ENCODE results near the gene SLC5A3. TPM values are rescaled to one million over a fixed set of nuclear protein-coding genes. Genes with fewer than 3 reads are reported as not detected.

The SLC5A3 gene
- total RNA-seq, 2 experiments from 2014 or later: 25.7 to 27.5 TPM

- Mint-ChIP-seq H3K27me3 (no peaks in the 10 kb centered on the region), H3K4me3 (no peak overlapping the region), H3K9me3 (no peaks in the 10 kb centered on the region), H3K4me1 (ENCODE audit: low read depth) (peaks cover 60% of the 10 kb centered on the region), H3K36me3 (peaks cover 48% of the 10 kb centered on the region), H3K27ac (no peak overlapping the region)
- intact Hi-C loops (cut with micrococcal nuclease): loop anchor here (2.0 kb wide), 1 partner anchor 16 kb away; no protein-coding TSS in a partner anchor
- ChIA-PET CTCF (interaction anchor here (0.7 to 4.5 kb wide), 3 partner anchors 161 to 162 kb away, joined by 3 to 22 read pairs (median 9); no protein-coding TSS in a partner anchor), POLR2A (no interaction called here)
- DNase-seq: no peak
Measured at GRCh38 chr21:34085129-34085528, 11.8 kb downstream of the SLC5A3 start.

GRCh38 chr21:34086887-34087306, 13.5 kb downstream of the SLC5A3 start:
- Mint-ChIP-seq H3K4me1 (ENCODE audit: low read depth) (peaks cover 58% of the 10 kb centered on the region), H3K4me3 (no peak overlapping the region), H3K9me3 (no peaks in the 10 kb centered on the region), H3K27me3 (no peaks in the 10 kb centered on the region), H3K36me3 (peaks cover 43% of the 10 kb centered on the region), H3K27ac (no peak overlapping the region)
- intact Hi-C loops (cut with micrococcal nuclease): no loop called here
- ChIA-PET CTCF (interaction anchor here (1.1 to 2.3 kb wide), 4 partner anchors 13 to 261 kb away, joined by 3 to 9 read pairs (median 3); no protein-coding TSS in a partner anchor), POLR2A (interaction anchor here (0.5 to 1.2 kb wide), 3 partner anchors 9 to 137 kb away, joined by 3 to 5 read pairs (median 3); no protein-coding TSS in a partner anchor)
- DNase-seq: no peak

- H3K27ac Mint-ChIP-seq: no peak overlapping the region
Measured at GRCh38 chr21:34088752-34089151, 15.4 kb downstream of the SLC5A3 start.

GRCh38 chr21:34091032-34091431, 17.7 kb downstream of the SLC5A3 start:
- no peak for DNase-seq
- Mint-ChIP-seq H3K4me3 (no peak overlapping the region), H3K9me3 (no peaks in the 10 kb centered on the region), H3K36me3 (peaks cover 49% of the 10 kb centered on the region), H3K27ac (no peak overlapping the region), H3K4me1 (ENCODE audit: low read depth) (peaks cover 45% of the 10 kb centered on the region), H3K27me3 (no peaks in the 10 kb centered on the region)
- POLR2A ChIA-PET: interaction anchor here (1.1 kb wide), 1 partner anchor 15 kb away, joined by 3 read pairs; no protein-coding TSS in a partner anchor
- CTCF ChIA-PET: interaction anchor here (1.4 to 6.1 kb wide), 3 partner anchors 16 to 167 kb away, joined by 3 to 38 read pairs (median 4); no protein-coding TSS in a partner anchor
- intact Hi-C loops (cut with micrococcal nuclease): no loop called here

More at GRCh38 chr21:34088752-34089151, 15.4 kb downstream of the SLC5A3 start:
- ChIA-PET CTCF (interaction anchor here (0.6 to 0.8 kb wide), 2 partner anchors 13 to 769 kb away, joined by 3 read pairs; no protein-coding TSS in a partner anchor), POLR2A (no interaction called here)
- no peaks in the 10 kb centered on the region for H3K27me3 Mint-ChIP-seq
- intact Hi-C loops (cut with micrococcal nuclease): no loop called here
- H3K4me1 Mint-ChIP-seq (ENCODE audit: low read depth): peaks cover 47% of the 10 kb centered on the region
- no peak for DNase-seq
- H3K9me3 Mint-ChIP-seq: no peaks in the 10 kb centered on the region
- peaks cover 35% of the 10 kb centered on the region for H3K36me3 Mint-ChIP-seq
- H3K4me3 Mint-ChIP-seq: no peak overlapping the region

GRCh38 chr21:34091607-34092006, 18.2 kb downstream of the SLC5A3 start:
- intact Hi-C loops (cut with micrococcal nuclease): no loop called here
- no peak overlapping the region for H3K4me3 Mint-ChIP-seq
- ChIA-PET POLR2A (interaction anchor here (1.1 to 1.7 kb wide), 2 partner anchors 14 to 17 kb away, joined by 3 to 4 read pairs; no protein-coding TSS in a partner anchor), CTCF (interaction anchor here (0.7 to 6.1 kb wide), 6 partner anchors 11 to 256 kb away, joined by 3 to 38 read pairs (median 4); partner anchors contain the start of genes MRPS6 and SLC5A3)
- peaks cover 46% of the 10 kb centered on the region for H3K4me1 Mint-ChIP-seq (ENCODE audit: low read depth)
- H3K27me3 Mint-ChIP-seq: no peaks in the 10 kb centered on the region
- H3K27ac Mint-ChIP-seq: no peak overlapping the region
- no peaks in the 10 kb centered on the region for H3K9me3 Mint-ChIP-seq
- peaks cover 55% of the 10 kb centered on the region for H3K36me3 Mint-ChIP-seq
- no peak for DNase-seq

- Mint-ChIP-seq H3K4me3 (no peak overlapping the region), H3K36me3 (peaks cover 63% of the 10 kb centered on the region), H3K27me3 (no peaks in the 10 kb centered on the region), H3K9me3 (no peaks in the 10 kb centered on the region), H3K27ac (no peak overlapping the region), H3K4me1 (ENCODE audit: low read depth) (peaks cover 54% of the 10 kb centered on the region)
- no peak for DNase-seq
- ChIA-PET POLR2A (interaction anchor here (0.6 to 1.7 kb wide), 4 partner anchors 8 to 18 kb away, joined by 3 to 4 read pairs (median 3); no protein-coding TSS in a partner anchor), CTCF (interaction anchor here (0.6 to 6.1 kb wide), 10 partner anchors 10 to 1924 kb away, joined by 3 to 38 read pairs (median 4); partner anchors contain the start of genes MRPS6 and SLC5A3)
- intact Hi-C loops (cut with micrococcal nuclease): no loop called here
Measured at GRCh38 chr21:34092262-34092921, 19.0 kb downstream of the SLC5A3 start.

- Mint-ChIP-seq H3K36me3 (peaks cover 67% of the 10 kb centered on the region), H3K27ac (no peak overlapping the region), H3K4me3 (no peak overlapping the region), H3K9me3 (no peaks in the 10 kb centered on the region), H3K4me1 (ENCODE audit: low read depth) (peaks cover 59% of the 10 kb centered on the region), H3K27me3 (no peaks in the 10 kb centered on the region)
- CTCF ChIA-PET: interaction anchor here (0.6 to 6.1 kb wide), 7 partner anchors 20 to 1923 kb away, joined by 3 to 38 read pairs (median 5); partner anchors contain the start of genes MRPS6 and SLC5A3
- no peak for DNase-seq
- intact Hi-C loops (cut with micrococcal nuclease): no loop called here
- POLR2A ChIA-PET: interaction anchor here (1.0 to 1.7 kb wide), 2 partner anchors 13 to 19 kb away, joined by 3 to 4 read pairs; no protein-coding TSS in a partner anchor
Measured at GRCh38 chr21:34093083-34093482, 19.7 kb downstream of the SLC5A3 start.

- Mint-ChIP-seq H3K27ac (no peak overlapping the region), H3K4me1 (ENCODE audit: low read depth) (peaks cover 65% of the 10 kb centered on the region), H3K4me3 (no peak overlapping the region), H3K9me3 (no peaks in the 10 kb centered on the region), H3K27me3 (no peaks in the 10 kb centered on the region), H3K36me3 (peaks cover 69% of the 10 kb centered on the region)
- intact Hi-C loops (cut with micrococcal nuclease): no loop called here
- DNase-seq: no peak
- ChIA-PET CTCF (interaction anchor here (6.1 kb wide), 1 partner anchor 171 kb away, joined by 38 read pairs; no protein-coding TSS in a partner anchor), POLR2A (interaction anchor here (1.1 kb wide), 1 partner anchor 12 kb away, joined by 3 read pairs; no protein-coding TSS in a partner anchor)
Measured at GRCh38 chr21:34094949-34095348, 21.6 kb downstream of the SLC5A3 start.

GRCh38 chr21:34097442-34097841, 24.1 kb downstream of the SLC5A3 start:
- ChIA-PET POLR2A (no interaction called here), CTCF (interaction anchor here (4.3 kb wide), 1 partner anchor 174 kb away, joined by 21 read pairs; no protein-coding TSS in a partner anchor)
- H3K27ac Mint-ChIP-seq: no peak overlapping the region

GRCh38 chr21:34100337-34100736, 27.0 kb downstream of the SLC5A3 start:
- intact Hi-C loops (cut with micrococcal nuclease): loop anchor here (2.0 kb wide), 1 partner anchor 16 kb away; no protein-coding TSS in a partner anchor
- no peaks in the 10 kb centered on the region for H3K9me3 Mint-ChIP-seq
- H3K27me3 Mint-ChIP-seq: no peaks in the 10 kb centered on the region
- ChIA-PET CTCF (interaction anchor here (0.9 to 4.3 kb wide), 4 partner anchors 13 to 247 kb away, joined by 3 to 21 read pairs (median 6); no protein-coding TSS in a partner anchor), POLR2A (interaction anchor here (0.6 to 2.1 kb wide), 4 partner anchors 8 to 136 kb away, joined by 3 to 4 read pairs (median 3); partner anchors contain the start of genes MRPS6 and SLC5A3)
- H3K36me3 Mint-ChIP-seq: peaks cover 72% of the 10 kb centered on the region
- no peak overlapping the region for H3K27ac Mint-ChIP-seq
- H3K4me3 Mint-ChIP-seq: no peak overlapping the region
- peaks cover 89% of the 10 kb centered on the region for H3K4me1 Mint-ChIP-seq (ENCODE audit: low read depth)
- DNase-seq: no peak

More at GRCh38 chr21:34097442-34097841, 24.1 kb downstream of the SLC5A3 start:
- Mint-ChIP-seq H3K9me3 (no peaks in the 10 kb centered on the region), H3K36me3 (peaks cover 73% of the 10 kb centered on the region), H3K27me3 (no peaks in the 10 kb centered on the region), H3K4me3 (no peak overlapping the region), H3K4me1 (ENCODE audit: low read depth) (peaks cover 71% of the 10 kb centered on the region)
- no peak for DNase-seq
- intact Hi-C loops (cut with micrococcal nuclease): no loop called here

GRCh38 chr21:34100790-34101189, 27.4 kb downstream of the SLC5A3 start:
- POLR2A ChIA-PET: interaction anchor here (0.7 to 2.1 kb wide), 5 partner anchors 9 to 151 kb away, joined by 3 to 4 read pairs (median 3); partner anchors contain the start of genes MRPS6 and SLC5A3
- Mint-ChIP-seq H3K9me3 (no peaks in the 10 kb centered on the region), H3K36me3 (peaks cover 69% of the 10 kb centered on the region), H3K27ac (peak overlapping the region; percentile 6), H3K4me1 (ENCODE audit: low read depth) (peaks cover 89% of the 10 kb centered on the region), H3K4me3 (no peak overlapping the region), H3K27me3 (no peaks in the 10 kb centered on the region)
- no peak for DNase-seq
- intact Hi-C loops (cut with micrococcal nuclease): loop anchor here (2.0 kb wide), 1 partner anchor 16 kb away; no protein-coding TSS in a partner anchor
- CTCF ChIA-PET: interaction anchor here (0.9 to 4.3 kb wide), 4 partner anchors 13 to 246 kb away, joined by 3 to 21 read pairs (median 6); no protein-coding TSS in a partner anchor

Measured in activated CD4-positive, alpha-beta memory T cell treated with anti-CD3 and anti-CD28 coated beads for 36 hours (primary cell).